H7 (cell line): ENCODE data around the gene DRG2. TPM values are rescaled to one million over a fixed set of nuclear protein-coding genes. Genes with fewer than 3 reads are reported as not detected.

Source experiments
- total RNA-seq: library from RNA; depleted of rRNA; stranded (reverse); fragments of >200 nt; shearing (Covaris generic); gene quantifications from 2 replicates; pipeline ENCODE4 v1.2.3, GENCODE V29; 2014; rRNA removed

DRG2 gene
- total RNA-seq, 1 experiment from 2014 or later = 66.4 TPM

Other genes with a start within 250 kb of the DRG2 start
- gene TOM1L2, start 115.5 kb upstream of the DRG2 start, total RNA-seq = 3.1 and 4.6 TPM in 2 replicates
- 0.17 and 5.0 TPM in 2 replicates for gene DRC3, start 115.1 kb upstream of the DRG2 start, total RNA-seq
- gene ATPAF2, start 48.8 kb upstream of the DRG2 start, total RNA-seq = 17.9 and 22.4 TPM in 2 replicates
- 11.1 and 12.9 TPM in 2 replicates for gene GID4, start 48.5 kb upstream of the DRG2 start, total RNA-seq
- 0.52 and 1.4 TPM in 2 replicates for gene MYO15A, start 20.8 kb downstream of the DRG2 start, total RNA-seq
- gene ALKBH5, start 95.9 kb downstream of the DRG2 start, total RNA-seq = 101 and 103 TPM in 2 replicates
- 81.6 and 85.1 TPM in 2 replicates for gene LLGL1, start 137.7 kb downstream of the DRG2 start, total RNA-seq
- 199 and 225 TPM in 2 replicates for gene FLII, start 170.8 kb downstream of the DRG2 start, total RNA-seq
- 16.2 and 17.3 TPM in 2 replicates for gene MIEF2, start 172.7 kb downstream of the DRG2 start, total RNA-seq
- 36.7 and 48.0 TPM in 2 replicates for gene TOP3A, start 227.0 kb downstream of the DRG2 start, total RNA-seq
- gene SMCR8, start 227.3 kb downstream of the DRG2 start, total RNA-seq = 13.1 and 14.4 TPM in 2 replicates